Testis (tissue), 3 donors: ENCODE results near the gene CRK. TPM values are rescaled to one million over a fixed set of nuclear protein-coding genes. Genes with fewer than 3 reads are reported as not detected.
"Not testable (repeated sequence)": the region's sequence is repeated elsewhere in the genome, so short reads cannot be mapped to it uniquely, and the experiment has no call there.

Experiments used
- DNase-seq: peaks from one replicate; pipeline ENCODE4 v3.0.0-alpha.2; 2019
- H3K27ac ChIP-seq, 2 donors: fragments of 200-600 bp; sonication (generic); one replicate each; pipeline ENCODE4 v1.5.1; 2019
- H3K27me3 ChIP-seq: fragments of 200-600 bp; sonication (generic); one replicate; pipeline ENCODE4 v1.5.1; 2019
- H3K36me3 ChIP-seq: fragments of 200-600 bp; sonication (generic); one replicate; pipeline ENCODE4 v1.5.1; 2017; ENCODE audit warnings: low read depth; ENCODE audit errors: missing control alignments
- H3K4me1 ChIP-seq: fragments of 200-600 bp; sonication (generic); one replicate; pipeline ENCODE4 v1.5.1; 2019
- H3K4me3 ChIP-seq, 2 donors: fragments of 200-600 bp; sonication (generic); one replicate each; pipeline ENCODE4 v1.5.1; 2017 to 2019
- H3K9me3 ChIP-seq: fragments of 200-600 bp; sonication (generic); one replicate; pipeline ENCODE4 v1.5.1; 2017
- CTCF ChIP-seq, 3 experiments: fragments of 450-650 bp in 2 of 3; fragments of 200-600 bp in 1 of 3; sonication (generic) in 1 of 3; IDR thresholded peaks; one replicate each; pipeline ENCODE4 v1.5.1; 2016 to 2019; ENCODE audit warnings: antibody characterized with exemption in 3 of 3, mild to moderate bottlenecking in 2 of 3, moderate library complexity in 1 of 3
- POLR2A ChIP-seq: fragments of 450-650 bp; IDR thresholded peaks from one replicate; pipeline ENCODE4 v1.6.1; 2017; ENCODE audit warnings: antibody characterized with exemption, mild to moderate bottlenecking, moderate library complexity
- WGBS, 2 donors: methylation state at CpG; one replicate each; pipeline ENCODE4 v1.1.5; 2018; 5-methylcytosine and 5-hydroxymethylcytosine counted together
- intact Hi-C: fragments of 100-400 bp; cut with DNase I; formaldehyde crosslinking; loops from one replicate; pipeline ENCODE4 v1.15.1; 2023; ENCODE audit warnings: low total_unique reads
- polyA plus RNA-seq: library from polyadenylated mRNA; stranded (reverse); fragments of 350-450 nt; fragmentation: Illumina TruSeq; extraction: RNeasy Lipid Tissue Mini Kit (QIAGEN cat#74804); gene quantifications from one replicate; pipeline ENCODE4 v1.2.3, GENCODE V29; 2014; ENCODE audit warnings: low read depth, low replicate concordance; ENCODE audit not compliant: insufficient read depth
- total RNA-seq, 2 donors: library from RNA; depleted of rRNA; stranded (reverse); fragments of >200 nt; gene quantifications; one replicate each; pipeline ENCODE4 v1.2.3, GENCODE V29; 2016

CRK gene
- total and polyA plus RNA-seq, 3 donors from 2014 or later, result 45.7 to 79.1 (median 68.4) TPM

- intact Hi-C loops, result no loop called here
- no peak for TF ChIP-seq POLR2A
- no peak for TF ChIP-seq CTCF (IDR thresholded peaks at IDR 0.05)
- Histone ChIP-seq H3K36me3 (no peaks in the 10 kb centered on the region), H3K27ac (peak overlapping the region in 1 of 2 donors; percentile 41), H3K9me3 (no peaks in the 10 kb centered on the region), H3K4me1 (no peaks in the 10 kb centered on the region), H3K27me3 (no peaks in the 10 kb centered on the region), H3K4me3 (no peak overlapping the region)
- WGBS, 2 donors, result 52 to 57% methylated on average over 6 of the region's 6 CpGs
- no peak for DNase-seq
These were observed 4.2 kb upstream of the CRK start for GRCh38 chr17:1460233-1460632.

- H3K27me3 ChIP-seq, result no peaks in the 10 kb centered on the region
- no peaks in the 10 kb centered on the region for H3K36me3 ChIP-seq
- intact Hi-C loops, result loop anchor here (10.0 kb wide), 1 partner anchor 51 kb away; the partner anchor contains the start of gene YWHAE
- peak overlapping the region; percentile 94 to 100 for H3K4me3 ChIP-seq
- 0% methylated on average over 15 to 31 of the region's 31 CpGs for WGBS, 2 donors
- TF ChIP-seq POLR2A (no peak), CTCF (IDR thresholded peaks at IDR 0.05) (peak; percentile 47 to 80 (median 64))
- peak overlapping the region; percentile 90 to 98 for H3K27ac ChIP-seq
- DNase-seq, result peak; percentile 67
- H3K9me3 ChIP-seq, result no peaks in the 10 kb centered on the region
- H3K4me1 ChIP-seq, result peaks cover 30% of the 10 kb centered on the region
These were observed 688 bp downstream of the CRK start for GRCh38 chr17:1455291-1455796.

- H3K4me1 ChIP-seq, result peaks cover 30% of the 10 kb centered on the region
- H3K27me3 ChIP-seq, result no peaks in the 10 kb centered on the region
- WGBS, 2 donors, result 29 to 46% methylated on average over 9 of the region's 9 CpGs
- no peak for DNase-seq
- TF ChIP-seq CTCF (IDR thresholded peaks at IDR 0.05) (no peak), POLR2A (no peak)
- peak overlapping the region; percentile 94 to 100 for H3K4me3 ChIP-seq
- no peaks in the 10 kb centered on the region for H3K9me3 ChIP-seq
- intact Hi-C loops, result loop anchor here (10.0 kb wide), 1 partner anchor 50 kb away; the partner anchor contains the start of gene YWHAE
- no peaks in the 10 kb centered on the region for H3K36me3 ChIP-seq
- peak overlapping the region in 1 of 2 donors; percentile 98 for H3K27ac ChIP-seq
These were observed 1.5 kb downstream of the CRK start for GRCh38 chr17:1454541-1454940.

- intact Hi-C loops, result loop anchor here (10.0 kb wide), 1 partner anchor 49 kb away; the partner anchor contains the start of gene YWHAE
- not testable (repeated sequence) for H3K4me3 ChIP-seq, H3K36me3 ChIP-seq, DNase-seq, H3K9me3 ChIP-seq, H3K27me3 ChIP-seq, H3K27ac ChIP-seq
- H3K4me1 ChIP-seq, result peaks cover 30% of the 10 kb centered on the region
- 88 to 92% methylated on average over 11 of the region's 11 CpGs for WGBS, 2 donors
These were observed 2.3 kb downstream of the CRK start for GRCh38 chr17:1453694-1454093.

GRCh38 chr17:1452836-1453235, 3.2 kb downstream of the CRK start:
- H3K4me1 ChIP-seq, result peaks cover 30% of the 10 kb centered on the region
- intact Hi-C loops, result loop anchor here (10.0 kb wide), 1 partner anchor 48 kb away; the partner anchor contains the start of gene YWHAE
- peak; percentile 64 for DNase-seq
- H3K27ac ChIP-seq, result no peak overlapping the region
- no peaks in the 10 kb centered on the region for H3K9me3 ChIP-seq
- H3K27me3 ChIP-seq, result no peaks in the 10 kb centered on the region
- TF ChIP-seq CTCF (IDR thresholded peaks at IDR 0.05) (no peak), POLR2A (no peak)
- WGBS, 2 donors, result 39 to 51% methylated on average over 5 of the region's 5 CpGs
- H3K4me3 ChIP-seq, result no peak overlapping the region
- H3K36me3 ChIP-seq, result no peaks in the 10 kb centered on the region

- H3K9me3 ChIP-seq, H3K36me3 ChIP-seq, H3K27me3 ChIP-seq, H3K4me3 ChIP-seq, DNase-seq, H3K27ac ChIP-seq: not testable (repeated sequence)
- WGBS, 2 donors, result 92 to 97% methylated on average over 20 to 21 of the region's 21 CpGs
- intact Hi-C loops, result loop anchor here (10.0 kb wide), 1 partner anchor 45 kb away; the partner anchor contains the start of gene YWHAE
- H3K4me1 ChIP-seq, result peaks cover 30% of the 10 kb centered on the region
These were observed 5.8 kb downstream of the CRK start for GRCh38 chr17:1450261-1450660.
